ENCODE results near the gene ELAC1. TPM values are rescaled to one million over a fixed set of nuclear protein-coding genes. Genes with fewer than 3 reads are reported as not detected.

The ELAC1 gene
- total and polyA plus RNA-seq, 2 donors, result 6.9 to 7.3 TPM

Small RNA genes within 50 kb of the gene (small RNA-seq; reads per million reads assigned to genes)
- gene RF00019, result not detected

Other genes with a start within 250 kb of the ELAC1 start
- gene MRO, start 148.0 kb upstream of the ELAC1 start, total RNA-seq, result 1.2 TPM
- gene MRO, start 148.0 kb upstream of the ELAC1 start, polyA plus RNA-seq, result 0.90 TPM
- gene ME2, start 88.9 kb upstream of the ELAC1 start, total RNA-seq, result 66.0 TPM
- 30.9 TPM for gene ME2, start 88.9 kb upstream of the ELAC1 start, polyA plus RNA-seq
- 108 TPM for gene SMAD4, start 62.2 kb downstream of the ELAC1 start, total RNA-seq
- gene SMAD4, start 62.2 kb downstream of the ELAC1 start, polyA plus RNA-seq, result 58.1 TPM
- 53.8 TPM for gene MEX3C, start 229.6 kb downstream of the ELAC1 start, total RNA-seq
- gene MEX3C, start 229.6 kb downstream of the ELAC1 start, polyA plus RNA-seq, result 21.5 TPM